MG63 (cell line): ENCODE measurements around the gene ABCD1. TPM values are rescaled to one million over a fixed set of nuclear protein-coding genes. Genes with fewer than 3 reads are reported as not detected.
"Not testable (repeated sequence)": the region's sequence is repeated elsewhere in the genome, so short reads cannot be mapped to it uniquely, and the experiment has no call there.

Experiments used
- DNase-seq: peaks from one replicate; pipeline ENCODE4 v3.0.0-alpha.2; 2020
- H3K27me3 ChIP-seq: fragments of 250-450 bp; sonication (Bioruptor Pico); 2 replicates; pipeline ENCODE4 v1.5.1; 2020; ENCODE audit warnings: mild to moderate bottlenecking, moderate library complexity
- H3K36me3 ChIP-seq: fragments of 250-450 bp; sonication (Bioruptor Pico); 2 replicates; pipeline ENCODE4 v1.5.1; 2020; ENCODE audit warnings: mild to moderate bottlenecking, moderate library complexity
- H3K4me3 ChIP-seq: fragments of 250-450 bp; sonication (Bioruptor Pico); 2 replicates; pipeline ENCODE4 v1.5.1; 2020; ENCODE audit warnings: mild to moderate bottlenecking, moderate library complexity
- H3K9me3 ChIP-seq: fragments of 250-450 bp; sonication (Bioruptor Pico); 2 replicates; pipeline ENCODE4 v1.5.1; 2020; ENCODE audit warnings: mild to moderate bottlenecking, moderate library complexity
- total RNA-seq: library from RNA; depleted of rRNA; stranded (reverse); fragments of >200 nt; shearing (Covaris generic); gene quantifications from 2 replicates; pipeline ENCODE4 v1.2.3, GENCODE V29; 2014; ENCODE audit warnings: low replicate concordance; rRNA removed

The ABCD1 gene
- 24.3 and 28.8 TPM in 2 replicates for total RNA-seq

- H3K9me3 ChIP-seq: no peaks in the 10 kb centered on the region
- no peaks in the 10 kb centered on the region for H3K27me3 ChIP-seq
- H3K4me3 ChIP-seq: peak within 1 kb of the TSS; percentile 73
- peak; percentile 88 for DNase-seq
- H3K36me3 ChIP-seq: peaks cover 21% of the 10 kb centered on the region
Observed at GRCh38 chrX:153724252-153725038, at the start of gene ABCD1, which contains the start of gene BCAP31. ABCD1 (plus strand) TSS chrX:153724856; CDS start chrX:153725267, 411 bp downstream. BCAP31 (minus strand) TSS chrX:153724387; CDS start chrX:153723244, 1,143 bp downstream.

DNA sequence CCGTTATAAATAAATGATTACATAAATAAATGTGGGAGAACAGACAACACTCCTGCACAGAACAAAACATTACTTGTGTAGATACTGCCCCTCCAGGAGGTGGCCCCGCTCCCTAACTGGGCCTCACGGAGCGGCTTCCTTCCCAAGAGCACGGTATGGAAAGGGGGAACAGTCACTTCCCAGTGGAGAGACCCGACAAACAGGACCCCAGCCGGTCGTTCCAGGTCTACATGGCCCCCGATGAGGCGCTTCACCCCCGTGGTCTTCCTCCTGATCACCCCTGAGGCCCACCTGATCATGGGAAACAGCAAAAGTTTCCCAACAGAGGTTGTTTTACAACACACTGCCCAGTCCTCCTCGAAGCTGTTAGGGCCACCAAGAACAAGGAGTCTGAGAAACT is 43.5 kb upstream of the ABCD1 start:
- no peaks in the 10 kb centered on the region for H3K27me3 ChIP-seq
- H3K9me3 ChIP-seq: no peaks in the 10 kb centered on the region
- H3K36me3 ChIP-seq: no peaks in the 10 kb centered on the region
- no peak overlapping the region for H3K4me3 ChIP-seq
- no peak for DNase-seq

DNA sequence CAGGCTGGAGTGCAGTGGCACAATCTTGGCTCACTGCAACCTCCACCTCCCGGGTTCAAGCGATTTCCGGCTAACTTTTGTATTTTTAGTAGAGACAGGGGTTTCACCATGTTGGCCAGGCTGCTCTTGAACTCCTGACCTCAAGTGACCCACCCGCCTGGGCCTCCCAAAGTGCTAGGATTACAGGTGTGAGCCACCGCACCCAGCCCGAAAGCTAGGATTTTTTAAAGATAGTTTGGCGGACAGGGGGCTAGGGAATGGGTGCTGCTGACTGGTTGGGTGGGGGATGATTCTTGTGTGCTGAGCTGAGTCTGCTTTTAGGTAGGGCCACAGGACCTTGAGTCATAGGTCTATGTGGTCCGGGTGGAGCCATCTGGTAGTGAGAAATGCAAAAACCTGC is 41.2 kb upstream of the ABCD1 start:
- not testable (repeated sequence) for H3K36me3 ChIP-seq, H3K4me3 ChIP-seq, H3K9me3 ChIP-seq, DNase-seq, H3K27me3 ChIP-seq

DNA sequence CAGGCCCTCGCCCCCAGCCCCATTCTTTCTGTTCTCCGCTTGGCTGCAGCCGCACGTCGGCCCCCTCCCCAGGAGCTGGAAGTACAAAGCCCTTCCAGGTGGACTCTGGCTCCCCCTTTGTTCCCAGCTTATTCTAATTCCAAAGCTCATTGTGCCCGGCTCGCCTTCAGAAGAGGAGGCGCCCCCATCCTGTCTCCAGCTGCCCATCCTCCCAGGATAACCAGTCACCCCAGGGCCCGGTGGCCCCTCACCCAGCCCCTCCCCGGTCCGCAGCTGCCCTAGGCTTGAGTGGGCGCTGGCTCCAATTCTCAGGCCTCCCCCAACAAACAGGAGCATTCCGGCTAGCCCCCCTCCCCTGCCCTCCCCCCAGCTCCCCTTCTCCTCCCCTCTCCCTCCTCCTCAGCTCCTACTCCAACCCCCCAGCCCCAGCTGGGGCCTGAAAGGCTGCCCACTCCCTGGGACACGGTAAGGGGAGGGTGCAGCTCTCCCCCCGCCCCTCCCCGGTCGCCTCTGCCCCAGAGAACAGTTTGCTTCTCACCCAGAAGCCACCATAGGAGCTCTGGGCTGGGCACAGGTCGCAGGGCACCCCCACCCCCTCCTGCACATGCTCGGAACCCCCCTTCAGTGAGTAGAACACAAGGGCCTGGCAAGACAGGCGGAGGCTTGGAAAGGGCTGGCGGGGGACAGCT is 40.0 kb upstream of the ABCD1 start:
- Histone ChIP-seq H3K27me3 (no peaks in the 10 kb centered on the region), H3K36me3 (no peaks in the 10 kb centered on the region), H3K9me3 (no peaks in the 10 kb centered on the region), H3K4me3 (no peak overlapping the region)
- DNase-seq: no peak

DNA sequence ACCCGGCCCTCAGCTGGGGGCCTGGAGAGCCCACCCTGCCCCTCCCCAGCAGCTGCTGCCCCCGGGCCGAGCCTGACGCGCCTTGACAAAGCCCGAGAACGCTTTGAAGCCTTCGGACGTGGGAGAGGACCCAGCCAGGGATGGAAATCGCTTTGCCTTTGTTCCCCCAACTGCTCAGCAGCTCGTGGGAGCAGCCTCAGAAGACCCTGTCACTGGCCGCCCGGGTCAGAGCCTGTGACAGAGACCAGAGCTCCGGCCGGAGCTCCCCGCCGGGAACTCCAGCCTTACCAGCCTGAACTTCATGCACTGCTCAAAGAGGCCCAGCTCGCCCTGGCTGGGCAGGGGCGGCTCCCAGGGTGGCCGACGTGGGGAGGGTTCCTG is 39.5 kb upstream of the ABCD1 start:
- DNase-seq: no peak
- no peaks in the 10 kb centered on the region for H3K27me3 ChIP-seq

DNA sequence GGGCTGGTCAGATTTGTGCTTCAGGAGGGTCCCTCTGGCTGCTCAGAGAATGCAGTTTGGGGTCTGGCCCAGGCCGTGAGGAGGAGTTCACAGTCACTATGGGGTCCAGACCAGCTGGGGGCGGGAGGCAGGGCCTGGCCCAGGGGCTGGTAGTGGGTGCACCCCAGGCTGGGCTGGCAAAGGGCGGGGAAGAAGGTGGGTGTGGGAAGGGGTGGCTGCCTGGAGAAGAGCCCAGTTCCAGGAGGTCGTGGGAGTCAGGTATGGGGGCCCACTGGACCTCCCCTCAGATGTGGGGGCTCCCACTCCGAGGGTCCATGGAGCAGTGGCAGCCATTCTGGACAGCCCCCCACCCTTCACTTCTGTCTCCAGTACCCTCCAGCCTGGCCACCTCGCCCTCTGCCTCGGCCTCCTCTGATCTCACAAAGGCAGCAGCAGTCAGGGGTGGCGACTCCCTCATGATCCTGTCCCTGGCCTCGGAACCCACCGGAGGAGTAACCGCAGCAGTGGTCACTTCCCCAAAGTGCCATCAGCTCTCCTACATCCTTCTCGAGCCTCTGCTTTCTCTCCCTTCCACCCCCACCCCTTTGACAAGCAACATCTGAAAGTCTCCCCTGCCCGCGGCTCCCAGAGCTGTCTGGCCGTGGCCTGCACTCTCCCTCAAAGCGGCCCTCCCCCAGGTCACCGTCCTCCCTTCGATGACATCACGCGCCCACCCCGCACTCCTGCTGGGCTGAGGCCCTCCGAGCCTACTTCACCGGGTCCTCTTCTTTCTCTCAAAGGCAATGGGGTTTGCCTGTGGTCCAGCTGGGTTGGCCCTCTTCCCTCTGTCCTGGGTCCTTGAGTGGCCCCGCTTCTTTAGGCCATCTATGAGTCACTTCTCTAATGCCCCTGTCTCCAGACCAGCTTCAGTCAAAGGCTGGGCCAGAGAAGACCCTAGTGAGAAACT is 38.6 kb upstream of the ABCD1 start:
- Histone ChIP-seq H3K9me3 (no peaks in the 10 kb centered on the region), H3K36me3 (no peaks in the 10 kb centered on the region), H3K27me3 (no peaks in the 10 kb centered on the region), H3K4me3 (no peak overlapping the region)
- no peak for DNase-seq

More for the DNA sequence above, 39.5 kb upstream of the ABCD1 start:
- Histone ChIP-seq H3K4me3 (no peak overlapping the region), H3K36me3 (no peaks in the 10 kb centered on the region), H3K9me3 (no peaks in the 10 kb centered on the region)

- Histone ChIP-seq H3K9me3 (no peaks in the 10 kb centered on the region), H3K27me3 (no peaks in the 10 kb centered on the region), H3K36me3 (no peaks in the 10 kb centered on the region), H3K4me3 (no peak overlapping the region)
- DNase-seq: no peak
Observed at GRCh38 chrX:153686711-153687110, 37.9 kb upstream of the ABCD1 start.

- no peaks in the 10 kb centered on the region for H3K27me3 ChIP-seq
- H3K4me3 ChIP-seq: peak within 1 kb of the TSS; percentile 41; the same call in 1 of the 2 replicates
- no peaks in the 10 kb centered on the region for H3K36me3 ChIP-seq
- no peaks in the 10 kb centered on the region for H3K9me3 ChIP-seq
- peak; percentile 62 for DNase-seq
Observed at GRCh38 chrX:153687121-153688039, 37.3 kb upstream of the ABCD1 start, which contains the start of gene SLC6A8. SLC6A8 (plus strand) TSS chrX:153687926; CDS start chrX:153688575, 649 bp downstream.

GRCh38 chrX:153688071-153688470 is 36.6 kb upstream of the ABCD1 start:
- no peak for DNase-seq
- no peaks in the 10 kb centered on the region for H3K9me3 ChIP-seq
- H3K27me3 ChIP-seq: no peaks in the 10 kb centered on the region
- H3K36me3 ChIP-seq: no peaks in the 10 kb centered on the region
- H3K4me3 ChIP-seq: no peak overlapping the region

- Histone ChIP-seq H3K9me3 (no peaks in the 10 kb centered on the region), H3K36me3 (no peaks in the 10 kb centered on the region), H3K4me3 (peak overlapping the region; percentile 41; the same call in 1 of the 2 replicates), H3K27me3 (no peaks in the 10 kb centered on the region)
- DNase-seq: no peak
Observed at GRCh38 chrX:153688506-153688905, 36.1 kb upstream of the ABCD1 start.

- Histone ChIP-seq H3K9me3 (no peaks in the 10 kb centered on the region), H3K36me3 (no peaks in the 10 kb centered on the region), H3K4me3 (peak overlapping the region; percentile 41), H3K27me3 (no peaks in the 10 kb centered on the region)
- DNase-seq: peak; percentile 56
Observed at GRCh38 chrX:153688911-153689590, 35.6 kb upstream of the ABCD1 start.

DNA sequence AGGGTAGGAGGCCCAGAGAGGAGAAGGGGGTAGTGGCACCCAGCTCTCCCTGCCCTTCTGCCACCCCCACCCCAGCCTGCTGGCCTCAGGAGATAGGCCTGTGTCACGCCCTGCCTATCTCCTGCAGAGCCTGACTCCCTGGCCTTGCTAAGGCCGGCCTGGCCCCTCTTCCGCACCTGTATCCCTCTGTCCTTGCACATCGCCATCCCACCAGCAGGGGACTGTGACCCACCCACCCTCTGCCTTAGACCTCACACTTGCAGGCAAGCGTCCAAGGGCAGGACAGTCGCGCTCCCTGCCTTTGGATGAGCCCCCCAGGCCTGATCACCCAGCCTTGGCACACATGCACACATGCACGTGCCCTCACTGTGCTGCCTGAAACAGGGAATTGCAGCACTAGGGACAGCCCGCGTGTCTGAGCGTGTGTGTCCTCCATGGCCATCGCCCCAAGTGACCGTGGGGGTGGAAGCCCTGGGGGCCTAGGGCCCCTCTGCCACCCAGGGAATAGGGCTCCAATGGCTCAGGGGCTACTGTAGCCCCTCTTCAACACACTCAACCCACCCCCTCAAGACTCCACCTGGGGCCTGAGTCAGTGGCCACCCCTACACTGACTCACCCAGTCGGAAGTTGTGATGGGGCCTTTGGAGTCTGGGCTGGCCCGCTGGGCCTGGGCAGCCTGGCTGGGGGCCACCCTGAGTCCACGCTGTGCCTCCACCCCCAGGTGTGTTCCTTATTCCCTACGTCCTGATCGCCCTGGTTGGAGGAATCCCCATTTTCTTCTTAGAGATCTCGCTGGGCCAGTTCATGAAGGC is 34.8 kb upstream of the ABCD1 start:
- no peaks in the 10 kb centered on the region for H3K36me3 ChIP-seq
- peak overlapping the region; percentile 28 for H3K4me3 ChIP-seq
- no peaks in the 10 kb centered on the region for H3K27me3 ChIP-seq
- no peak for DNase-seq
- H3K9me3 ChIP-seq: no peaks in the 10 kb centered on the region

DNA sequence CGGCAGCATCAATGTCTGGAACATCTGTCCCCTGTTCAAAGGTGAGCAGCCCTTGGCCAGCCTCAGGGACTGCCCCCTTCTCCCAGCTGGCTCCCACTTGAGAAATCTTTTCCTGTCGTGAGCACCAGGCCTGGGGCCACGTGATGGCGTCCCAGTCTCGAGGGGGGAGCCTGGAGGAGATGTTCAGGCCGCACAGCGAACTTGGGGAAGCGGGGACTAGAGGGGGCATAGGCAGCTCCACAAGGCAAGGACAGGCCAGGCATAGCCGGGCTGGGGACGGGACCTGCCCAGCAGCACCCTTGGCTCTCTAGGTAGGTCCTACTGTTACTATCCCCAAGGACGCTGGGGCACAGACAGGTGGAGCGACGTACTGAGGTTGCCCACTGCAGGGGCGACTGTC is 34.2 kb upstream of the ABCD1 start:
- DNase-seq: no peak
- no peak overlapping the region for H3K4me3 ChIP-seq
- no peaks in the 10 kb centered on the region for H3K27me3 ChIP-seq
- no peaks in the 10 kb centered on the region for H3K9me3 ChIP-seq
- H3K36me3 ChIP-seq: no peaks in the 10 kb centered on the region

DNA sequence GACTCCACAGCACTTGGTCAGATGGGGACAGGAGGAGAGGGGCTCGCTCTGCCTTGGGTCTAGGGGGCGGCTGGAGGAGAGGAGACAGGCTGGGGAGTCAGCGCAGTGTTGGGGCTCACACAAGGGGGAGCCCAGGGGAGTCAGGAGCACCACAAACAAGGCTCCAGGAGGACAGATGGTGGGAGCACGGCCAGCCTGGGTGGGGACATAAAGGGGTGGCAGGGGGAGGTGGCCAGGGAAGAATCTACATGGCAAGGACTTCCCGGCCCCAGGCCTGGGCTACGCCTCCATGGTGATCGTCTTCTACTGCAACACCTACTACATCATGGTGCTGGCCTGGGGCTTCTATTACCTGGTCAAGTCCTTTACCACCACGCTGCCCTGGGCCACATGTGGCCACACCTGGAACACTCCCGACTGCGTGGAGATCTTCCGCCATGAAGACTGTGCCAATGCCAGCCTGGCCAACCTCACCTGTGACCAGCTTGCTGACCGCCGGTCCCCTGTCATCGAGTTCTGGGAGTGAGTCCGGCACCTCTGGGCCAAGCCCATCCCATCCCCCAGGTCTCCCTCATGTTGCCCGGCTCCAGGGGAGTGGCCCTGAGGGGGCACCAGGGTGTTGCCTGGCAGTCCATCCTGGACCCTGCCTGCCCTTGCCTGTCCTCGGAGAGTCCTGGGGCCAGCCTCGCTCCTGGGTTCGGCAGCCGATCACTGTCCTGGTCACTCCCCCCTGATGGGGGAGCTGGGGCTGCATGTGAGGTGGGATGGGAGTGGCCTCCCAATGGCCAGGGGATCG is 33.4 kb upstream of the ABCD1 start:
- H3K36me3 ChIP-seq, H3K9me3 ChIP-seq, H3K4me3 ChIP-seq, H3K27me3 ChIP-seq, DNase-seq: not testable (repeated sequence)
